ENCODE measurements around the gene IQCE.

GRCh38 chr7:2526659-2527504 is 31.9 kb upstream of the IQCE start:
- TF ChIP-seq POLR2AphosphoS5 (IDR thresholded peaks at IDR 0.05), result no peak
- no peak for TF ChIP-seq CTCF (IDR thresholded peaks at IDR 0.05)
- no peak for TF ChIP-seq POLR2A (IDR thresholded peaks at IDR 0.05)

All from upper lobe of left lung (tissue), 4 donors.